ENCODE measurements around the gene PPARD.
"Not testable (repeated sequence)": the region's sequence is repeated elsewhere in the genome, so short reads cannot be mapped to it uniquely, and the experiment has no call there.

Gene PPARD

GRCh38 chr6:35312807-35313206 lies 29.6 kb upstream of the PPARD start:
- DNase-seq, result no peak

- peak; percentile 55 for DNase-seq
Measured at GRCh38 chr6:35317483-35318195, 24.7 kb upstream of the PPARD start.

- DNase-seq, result peak; percentile 70
Measured at GRCh38 chr6:35318196-35319171, 23.9 kb upstream of the PPARD start.

GRCh38 chr6:35319346-35320030 lies 22.9 kb upstream of the PPARD start:
- no peak for DNase-seq

GRCh38 chr6:35320031-35320410 lies 22.3 kb upstream of the PPARD start:
- DNase-seq, result no peak

- DNase-seq, result no peak
Measured at GRCh38 chr6:35321091-35321490, 21.3 kb upstream of the PPARD start.

GRCh38 chr6:35327349-35328027 lies 14.9 kb upstream of the PPARD start:
- DNase-seq, result peak; percentile 32

GRCh38 chr6:35328108-35328723 lies 14.1 kb upstream of the PPARD start:
- no peak for DNase-seq

- not testable (repeated sequence) for DNase-seq
Measured at GRCh38 chr6:35328965-35329364, 13.4 kb upstream of the PPARD start.

GRCh38 chr6:35330541-35331119 lies 11.7 kb upstream of the PPARD start:
- no peak for DNase-seq

- DNase-seq, result peak; percentile 73
Measured at GRCh38 chr6:35332074-35332887, 10.1 kb upstream of the PPARD start.

- DNase-seq, result no peak
Measured at GRCh38 chr6:35341557-35341956, 801 bp upstream of the PPARD start.

GRCh38 chr6:35343092-35343834 lies 905 bp downstream of the PPARD start:
- no peak for DNase-seq

GRCh38 chr6:35343835-35344550 lies 1.6 kb downstream of the PPARD start:
- DNase-seq, result no peak

- DNase-seq, result no peak
Measured at GRCh38 chr6:35351422-35351821, 9.1 kb downstream of the PPARD start.

GRCh38 chr6:35352735-35353134 lies 10.4 kb downstream of the PPARD start:
- DNase-seq, result no peak

- no peak for DNase-seq
Measured at GRCh38 chr6:35354361-35355135, 12.2 kb downstream of the PPARD start.

GRCh38 chr6:35356391-35356790 lies 14.0 kb downstream of the PPARD start:
- no peak for DNase-seq

GRCh38 chr6:35357677-35358076 lies 15.3 kb downstream of the PPARD start:
- no peak for DNase-seq

Measured in NCI-H748 treated with DMSO at 0.1 percent for 48 hours (cell line).